OCI-LY3 (cell line): ENCODE data around the gene UBE3D.

Experiments used
- EZH2phosphoT487 ChIP-seq: fragments of 200-600 bp; shearing (Covaris generic); IDR thresholded peaks from 2 replicates; pipeline ENCODE4 v1.6.1; 2018; ENCODE audit warnings: antibody characterized with exemption, mixed run types, low read depth
- TF ChIP-seq, protein P1 (sequence below): fragments of 200-600, 300-600 bp; sonication (generic); IDR thresholded peaks from 2 replicates; pipeline ENCODE4 v1.5.1; 2014; ENCODE audit warnings: antibody characterized with exemption, low read length, low read depth

DNA sequence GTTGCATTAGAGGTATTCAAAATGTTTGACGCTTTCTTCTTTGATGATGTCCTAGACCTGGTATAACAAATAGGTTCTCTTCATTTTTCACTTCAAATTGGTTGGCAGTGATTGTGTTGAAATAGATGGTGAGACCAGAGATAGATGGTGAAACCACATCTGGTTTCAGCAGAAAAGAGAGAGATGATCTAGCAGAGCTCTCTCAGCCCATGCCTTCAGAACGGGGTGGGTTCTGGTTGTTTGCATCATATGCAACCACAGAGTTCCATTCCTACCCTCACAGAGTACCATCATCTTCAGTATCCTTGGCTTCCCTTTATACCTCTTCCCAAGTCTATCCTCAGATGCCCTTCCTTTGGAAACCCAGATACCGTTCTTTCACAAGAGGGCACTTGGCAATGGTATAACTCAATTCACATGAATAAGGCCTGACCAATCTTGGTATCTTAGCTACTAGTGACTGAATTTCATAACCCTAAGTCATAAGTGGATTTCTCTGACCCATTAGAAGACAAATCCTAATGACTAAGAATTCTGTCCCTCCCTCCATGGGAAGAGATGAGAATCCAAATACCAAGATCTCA, 93.7 kb downstream of the UBE3D start:
- TF ChIP-seq EZH2phosphoT487 = no peak
- TF ChIP-seq, protein P1, sequence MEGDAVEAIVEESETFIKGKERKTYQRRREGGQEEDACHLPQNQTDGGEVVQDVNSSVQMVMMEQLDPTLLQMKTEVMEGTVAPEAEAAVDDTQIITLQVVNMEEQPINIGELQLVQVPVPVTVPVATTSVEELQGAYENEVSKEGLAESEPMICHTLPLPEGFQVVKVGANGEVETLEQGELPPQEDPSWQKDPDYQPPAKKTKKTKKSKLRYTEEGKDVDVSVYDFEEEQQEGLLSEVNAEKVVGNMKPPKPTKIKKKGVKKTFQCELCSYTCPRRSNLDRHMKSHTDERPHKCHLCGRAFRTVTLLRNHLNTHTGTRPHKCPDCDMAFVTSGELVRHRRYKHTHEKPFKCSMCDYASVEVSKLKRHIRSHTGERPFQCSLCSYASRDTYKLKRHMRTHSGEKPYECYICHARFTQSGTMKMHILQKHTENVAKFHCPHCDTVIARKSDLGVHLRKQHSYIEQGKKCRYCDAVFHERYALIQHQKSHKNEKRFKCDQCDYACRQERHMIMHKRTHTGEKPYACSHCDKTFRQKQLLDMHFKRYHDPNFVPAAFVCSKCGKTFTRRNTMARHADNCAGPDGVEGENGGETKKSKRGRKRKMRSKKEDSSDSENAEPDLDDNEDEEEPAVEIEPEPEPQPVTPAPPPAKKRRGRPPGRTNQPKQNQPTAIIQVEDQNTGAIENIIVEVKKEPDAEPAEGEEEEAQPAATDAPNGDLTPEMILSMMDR = no peak
